ENCODE measurements around the gene PLCB3.

DNA sequence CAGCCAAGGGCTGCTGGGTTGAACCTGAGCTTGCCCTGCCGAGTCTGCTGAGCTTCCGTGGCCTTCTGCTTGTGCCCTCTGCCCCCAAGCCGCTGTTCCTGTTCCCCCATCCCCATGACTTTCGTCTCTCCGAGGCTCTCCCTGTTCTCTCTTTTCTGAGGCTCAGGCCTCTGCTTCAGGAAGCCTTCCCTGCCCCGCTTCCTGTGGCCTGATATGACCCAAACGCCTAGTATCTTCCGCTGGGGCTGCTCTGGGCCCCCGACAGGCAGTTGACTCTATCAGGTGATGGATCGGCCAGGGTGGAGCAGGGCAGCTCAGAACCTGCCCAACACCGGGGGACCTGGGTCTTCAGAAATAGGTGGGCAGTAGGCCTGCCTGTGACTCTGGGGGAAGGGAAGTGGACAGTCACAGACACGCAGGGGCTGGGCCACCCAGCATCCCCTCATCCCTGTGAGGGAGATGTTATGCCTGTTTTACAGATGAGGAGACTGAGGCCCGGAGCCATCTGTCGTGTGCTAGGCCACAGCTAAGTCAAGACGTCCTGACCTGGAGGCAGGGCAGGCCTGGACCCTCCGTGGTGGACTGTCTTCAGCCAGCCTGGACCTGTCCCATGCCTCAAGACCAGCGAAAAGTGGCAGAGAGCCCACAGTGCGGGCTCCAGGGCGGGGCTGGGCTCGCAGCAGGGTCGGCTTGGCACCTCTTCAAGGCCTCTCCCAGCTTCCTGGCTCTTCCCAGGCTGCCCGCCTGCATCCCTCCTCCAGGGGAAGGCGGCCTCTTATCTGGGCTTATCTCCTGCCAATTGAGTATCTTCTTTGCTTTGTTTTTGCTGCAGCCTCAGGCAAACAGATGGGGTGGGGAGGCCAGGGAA, 16.9 kb downstream of the PLCB3 start:
- TF ChIP-seq, protein P1, sequence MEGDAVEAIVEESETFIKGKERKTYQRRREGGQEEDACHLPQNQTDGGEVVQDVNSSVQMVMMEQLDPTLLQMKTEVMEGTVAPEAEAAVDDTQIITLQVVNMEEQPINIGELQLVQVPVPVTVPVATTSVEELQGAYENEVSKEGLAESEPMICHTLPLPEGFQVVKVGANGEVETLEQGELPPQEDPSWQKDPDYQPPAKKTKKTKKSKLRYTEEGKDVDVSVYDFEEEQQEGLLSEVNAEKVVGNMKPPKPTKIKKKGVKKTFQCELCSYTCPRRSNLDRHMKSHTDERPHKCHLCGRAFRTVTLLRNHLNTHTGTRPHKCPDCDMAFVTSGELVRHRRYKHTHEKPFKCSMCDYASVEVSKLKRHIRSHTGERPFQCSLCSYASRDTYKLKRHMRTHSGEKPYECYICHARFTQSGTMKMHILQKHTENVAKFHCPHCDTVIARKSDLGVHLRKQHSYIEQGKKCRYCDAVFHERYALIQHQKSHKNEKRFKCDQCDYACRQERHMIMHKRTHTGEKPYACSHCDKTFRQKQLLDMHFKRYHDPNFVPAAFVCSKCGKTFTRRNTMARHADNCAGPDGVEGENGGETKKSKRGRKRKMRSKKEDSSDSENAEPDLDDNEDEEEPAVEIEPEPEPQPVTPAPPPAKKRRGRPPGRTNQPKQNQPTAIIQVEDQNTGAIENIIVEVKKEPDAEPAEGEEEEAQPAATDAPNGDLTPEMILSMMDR (IDR thresholded peaks at IDR 0.05), result no peak
- TF ChIP-seq EP300 (IDR thresholded peaks at IDR 0.05) (no peak), POLR2AphosphoS5 (IDR thresholded peaks at IDR 0.05) (no peak), POLR2A (IDR thresholded peaks at IDR 0.05) (no peak)

Data from sigmoid colon (tissue), 4 donors.